NCI-H2029 (cell line): Measurements from ENCODE around the gene MEIOC.
"Not testable (repeated sequence)": the region's sequence is repeated elsewhere in the genome, so short reads cannot be mapped to it uniquely, and the experiment has no call there.

ENCODE experiments used
- DNase-seq: peaks from one replicate; lab custom pipeline; 2025; lab: John Stamatoyannopoulos, UW

Gene MEIOC

GRCh38 chr17:44655983-44656710, at the start of gene MEIOC:
Gene MEIOC, plus strand, starts transcription at chr17:44656468. Its CDS starts 146 bp downstream, at chr17:44656614.
- DNase-seq = peak; percentile 34

DNA sequence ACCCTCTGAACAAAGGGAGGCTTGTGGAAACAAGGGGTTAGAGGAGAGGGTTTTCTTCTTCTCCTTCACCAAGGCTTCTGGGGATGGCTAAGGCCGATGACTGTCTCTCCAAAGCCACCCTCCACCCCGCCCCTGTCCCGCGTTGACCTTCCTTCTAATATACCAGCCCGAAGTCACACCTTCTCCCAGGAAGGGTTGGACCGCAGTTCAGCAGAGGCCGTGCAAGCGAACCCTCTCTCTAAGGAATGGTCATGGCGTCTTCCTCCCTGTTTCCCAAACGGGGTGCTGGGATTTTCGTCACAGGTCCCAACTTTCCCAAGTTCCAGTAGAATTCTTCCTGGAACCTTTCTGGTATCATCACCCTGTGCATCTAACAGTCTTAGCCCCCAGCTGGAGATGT, 49.6 kb upstream of the MEIOC start:
- no peak for DNase-seq

DNA sequence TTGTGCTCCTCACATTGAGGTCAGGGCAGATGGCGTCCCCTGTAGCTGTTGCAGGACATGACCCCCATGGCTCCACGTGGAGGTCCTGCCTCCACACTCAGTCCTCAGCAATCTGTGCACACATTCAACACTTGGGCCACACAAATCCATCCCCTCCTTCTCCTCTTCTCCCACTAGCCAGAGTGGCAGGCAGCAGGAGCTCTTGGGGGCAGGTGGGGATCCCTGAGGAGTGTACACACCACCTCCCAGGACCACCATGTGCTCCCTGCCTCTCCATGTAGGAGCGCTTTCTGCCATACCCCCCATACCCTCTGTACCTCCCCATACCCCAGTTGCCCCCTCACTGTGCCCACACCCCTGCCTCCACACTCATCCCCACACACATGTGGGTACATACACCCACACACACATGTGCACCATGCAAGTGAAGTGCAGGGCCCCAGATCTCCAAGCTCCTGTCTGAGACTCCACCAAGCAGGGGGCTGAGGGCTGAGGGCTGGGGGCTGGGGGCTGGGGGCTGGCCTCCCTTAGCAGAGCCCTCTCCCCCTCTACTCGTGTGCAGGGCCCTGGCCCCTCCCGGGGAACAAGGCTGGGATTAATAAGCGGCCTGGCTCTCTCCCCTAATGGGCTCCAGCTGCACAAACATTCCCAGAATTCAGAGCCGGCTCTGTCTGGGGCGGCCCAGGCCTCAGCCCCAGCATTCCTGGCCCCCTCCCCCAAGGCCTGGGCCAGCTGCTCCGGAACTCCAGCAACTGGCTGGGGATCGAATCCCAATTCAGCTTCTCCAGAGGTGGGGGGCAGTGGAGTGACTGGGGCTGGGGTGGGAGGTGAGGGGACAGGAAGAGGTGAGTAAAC, 48.2 kb upstream of the MEIOC start:
- DNase-seq = peak; percentile 73

DNA sequence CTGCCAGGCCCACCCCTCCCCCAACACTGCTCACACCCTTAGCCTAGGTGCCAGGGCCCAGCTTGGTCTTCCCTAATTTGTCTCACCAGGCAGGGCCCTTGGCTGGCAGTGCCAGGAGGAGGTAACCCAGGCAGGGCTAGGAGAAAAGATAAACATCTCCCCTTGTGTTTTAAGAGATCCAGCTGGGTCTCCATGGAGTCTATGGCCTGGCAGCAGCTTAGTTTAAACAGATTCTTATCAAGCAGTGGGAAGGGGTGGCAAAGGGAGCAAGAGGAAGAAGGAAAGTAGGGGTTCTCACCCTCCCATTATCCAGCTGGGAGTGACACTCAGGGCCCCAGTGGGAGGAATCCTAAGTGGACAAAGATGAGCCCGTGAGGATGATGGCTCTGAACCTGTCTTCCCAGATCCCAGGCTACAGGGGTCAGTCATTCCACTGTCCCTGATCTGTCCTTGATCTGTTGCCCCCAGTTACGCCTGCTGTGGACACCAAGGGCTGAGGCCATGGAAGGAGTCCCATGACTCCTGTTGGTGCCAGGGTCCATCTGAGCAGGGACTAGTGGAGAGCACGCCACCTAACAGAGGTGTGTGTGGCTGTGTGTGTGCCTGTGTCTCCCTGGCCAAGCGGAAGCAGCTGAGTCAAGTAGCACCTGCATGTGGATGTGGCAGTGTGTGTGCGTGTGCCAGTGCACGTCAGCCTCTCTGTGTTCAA, 47.4 kb upstream of the MEIOC start:
- peak; percentile 87 for DNase-seq

DNA sequence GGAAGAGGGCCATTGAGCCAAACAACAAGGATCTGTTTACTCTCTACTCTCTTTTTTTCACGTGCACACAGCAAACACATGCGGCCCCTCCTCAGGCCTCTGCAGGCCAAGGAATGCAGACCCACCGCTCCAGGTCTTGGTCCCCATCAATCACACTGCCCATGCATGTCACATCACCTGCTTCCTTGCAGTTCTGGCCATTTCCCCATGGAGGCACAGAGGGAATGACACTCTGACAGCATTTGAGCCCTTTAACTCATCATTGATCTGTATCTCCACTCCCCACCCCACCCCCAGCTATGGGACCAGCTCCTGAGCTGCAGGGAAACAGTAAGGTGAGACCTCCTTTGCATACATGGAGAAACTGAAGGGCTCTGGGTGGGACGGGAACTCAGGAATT, 45.9 kb upstream of the MEIOC start:
- peak; percentile 73 for DNase-seq

- no peak for DNase-seq
Measured at GRCh38 chr17:44610871-44611270, 45.4 kb upstream of the MEIOC start.

- DNase-seq = no peak
Measured at GRCh38 chr17:44614862-44615261, 41.4 kb upstream of the MEIOC start.

- not testable (repeated sequence) for DNase-seq
Measured at GRCh38 chr17:44618652-44619051, 37.6 kb upstream of the MEIOC start.

DNA sequence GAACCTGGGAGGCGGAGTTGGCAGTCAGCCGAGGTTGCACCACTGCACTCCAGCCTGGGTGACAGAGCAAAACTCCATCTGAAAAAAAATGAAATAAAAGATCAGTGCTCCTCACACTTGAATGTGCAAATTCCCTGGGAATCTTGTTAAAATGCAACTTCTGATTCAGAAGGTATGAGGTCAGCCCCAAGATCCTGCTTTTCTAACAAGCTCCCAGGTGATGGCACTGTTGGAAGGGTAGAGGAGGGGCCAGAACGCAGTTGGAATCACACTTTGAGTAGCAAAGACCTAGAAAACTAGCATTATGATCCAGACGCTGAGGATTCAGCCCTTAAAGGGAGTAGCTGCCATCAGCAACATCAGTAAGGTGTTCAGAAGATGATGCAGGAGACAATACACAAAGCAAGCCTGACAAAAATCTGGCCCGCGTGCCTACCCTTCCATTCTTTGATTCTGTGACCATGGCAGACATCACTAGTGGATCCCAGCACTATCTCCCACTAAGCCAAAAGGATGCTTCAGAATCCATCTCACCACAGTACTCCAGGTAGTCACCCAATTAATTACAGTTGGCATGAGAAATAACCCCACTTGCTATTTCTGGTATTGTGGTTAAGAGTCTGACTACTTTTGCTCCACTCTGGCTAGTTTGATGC, 33.1 kb upstream of the MEIOC start:
- no peak for DNase-seq

DNA sequence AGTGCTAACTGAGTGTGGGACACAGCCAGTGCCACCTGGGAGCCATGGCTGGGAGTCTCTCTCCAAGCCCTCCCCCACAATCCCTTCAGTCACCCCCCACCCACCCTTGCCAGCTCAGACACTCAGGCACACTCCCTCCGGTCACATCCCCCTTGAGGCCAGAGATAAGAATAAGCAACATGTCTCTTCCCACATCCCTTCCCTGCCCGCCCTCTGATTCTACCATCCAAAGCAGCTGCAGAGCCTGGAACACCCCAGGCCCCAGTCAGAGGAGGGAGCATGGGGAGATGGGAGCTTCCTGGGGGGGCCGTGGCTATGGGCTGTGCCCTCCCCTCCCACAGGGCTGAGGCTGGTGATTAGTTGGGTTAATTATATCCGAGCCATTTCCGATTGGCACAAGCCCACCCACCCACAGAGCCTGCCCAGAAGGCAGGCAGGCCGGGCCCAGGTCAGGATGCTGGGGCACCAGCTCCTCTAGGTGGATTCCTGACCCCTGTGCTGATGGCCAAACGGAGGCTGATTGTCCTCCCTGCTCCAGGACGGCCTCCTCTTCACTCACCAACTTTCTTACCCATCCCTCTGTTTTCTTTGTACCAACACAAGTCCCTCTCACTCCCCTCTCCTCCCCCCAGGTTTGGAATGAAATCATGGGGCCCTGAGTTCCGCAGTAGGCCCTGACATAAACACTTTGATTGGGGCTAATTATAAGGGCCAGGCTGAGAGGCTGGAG, 28.6 kb upstream of the MEIOC start:
- no peak for DNase-seq

- peak; percentile 88 for DNase-seq
Measured at GRCh38 chr17:44628243-44629188, 27.8 kb upstream of the MEIOC start.

DNA sequence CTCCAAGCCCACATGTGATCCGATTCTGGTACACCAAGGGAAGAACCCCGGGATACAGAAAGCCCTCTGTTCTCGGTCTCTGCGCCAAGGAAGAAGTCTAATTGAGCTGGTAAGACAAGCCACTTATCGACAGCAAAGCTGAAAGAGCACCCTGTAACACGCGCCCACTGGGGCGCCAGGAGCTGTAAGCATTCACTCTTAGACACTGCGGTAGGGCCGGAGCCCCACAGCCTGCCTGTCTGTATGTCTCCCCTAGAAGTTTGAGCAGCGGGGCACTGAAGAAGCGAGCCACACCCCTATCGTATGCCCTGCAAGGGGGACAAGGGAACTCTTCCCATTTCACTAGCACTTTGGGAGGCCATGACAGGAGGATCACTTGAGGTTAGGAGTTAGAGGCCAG, 27.0 kb upstream of the MEIOC start:
- DNase-seq = no peak

- DNase-seq = no peak
Measured at GRCh38 chr17:44630703-44631102, 25.6 kb upstream of the MEIOC start.

GRCh38 chr17:44633998-44634397, 22.3 kb upstream of the MEIOC start:
- no peak for DNase-seq

DNA sequence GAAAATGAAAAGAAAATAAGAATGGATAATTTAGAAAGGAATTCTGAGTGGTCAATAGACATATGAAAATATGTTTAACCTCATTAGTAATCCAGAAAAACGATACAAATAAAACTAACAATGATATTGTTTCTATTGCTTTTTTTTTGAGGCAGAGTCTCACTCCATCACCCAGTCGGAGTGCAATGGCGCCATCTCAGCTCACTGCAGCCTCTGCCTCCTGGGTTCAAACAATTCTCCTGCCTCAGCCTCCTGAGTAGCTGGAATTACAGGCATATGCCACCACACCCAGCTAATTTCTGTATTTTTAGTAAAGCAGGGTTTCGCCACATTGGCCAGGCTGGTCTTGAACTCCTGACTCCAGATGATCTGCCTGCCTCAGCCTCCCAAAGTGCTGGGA, 21.9 kb upstream of the MEIOC start:
- DNase-seq = not testable (repeated sequence)

DNA sequence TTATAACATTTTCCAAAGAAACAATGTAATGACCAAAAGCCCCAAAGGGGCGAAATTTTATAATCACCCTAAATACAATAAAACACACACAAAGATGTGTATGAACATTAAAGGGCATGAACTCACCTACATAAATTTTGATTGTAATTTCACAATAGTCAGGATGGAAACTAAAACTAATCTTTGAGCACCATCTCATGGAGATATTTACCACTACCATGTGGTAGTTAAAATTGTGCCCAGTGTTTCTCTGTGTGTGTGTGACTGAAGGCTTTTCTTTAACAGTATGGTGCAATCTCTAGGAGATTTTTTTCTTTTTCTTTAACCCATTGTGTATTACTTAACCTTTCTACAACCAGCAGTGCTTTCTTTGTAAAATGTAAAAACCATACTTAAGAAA, 19.7 kb upstream of the MEIOC start:
- peak; percentile 8 for DNase-seq

DNA sequence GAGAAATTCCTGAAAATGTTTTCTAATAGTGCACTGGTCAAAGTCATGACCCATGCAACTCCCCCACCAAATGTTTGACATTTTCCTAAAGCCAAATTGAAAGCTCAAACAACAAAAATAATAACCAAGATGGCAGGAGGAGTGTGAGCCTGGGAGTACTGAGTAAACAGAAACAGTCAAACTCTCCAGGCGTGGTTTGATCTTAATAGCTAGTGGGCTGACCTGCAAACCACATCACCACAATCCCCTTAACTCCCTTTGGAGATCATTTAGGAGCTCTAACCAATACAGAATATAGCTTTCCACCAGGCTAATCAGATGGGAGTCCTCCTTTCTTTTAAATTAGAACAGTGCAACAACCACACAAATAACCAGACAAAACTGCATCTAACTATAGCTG, 19.2 kb upstream of the MEIOC start:
- no peak for DNase-seq

GRCh38 chr17:44642834-44643233, 13.4 kb upstream of the MEIOC start:
- no peak for DNase-seq

DNA sequence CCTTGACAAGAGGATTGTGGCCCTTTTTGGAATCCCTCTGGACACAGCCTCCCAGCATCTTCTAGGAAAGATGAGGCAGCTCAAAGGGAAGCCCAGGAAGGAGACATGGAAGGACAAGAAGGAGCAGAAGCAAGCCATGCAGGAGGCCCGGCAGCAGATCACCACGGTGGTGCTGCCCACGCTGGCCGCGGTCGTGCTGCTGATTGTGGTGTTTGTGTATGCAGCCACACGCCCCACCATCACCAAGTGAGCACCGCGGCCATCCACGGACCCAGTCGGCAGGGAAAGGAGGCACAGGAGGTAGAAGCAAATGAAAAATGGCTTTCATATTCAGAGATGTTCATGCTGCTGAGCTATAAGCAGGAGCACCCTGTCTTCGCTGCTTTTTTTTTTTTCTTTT, 10.9 kb upstream of the MEIOC start:
- no peak for DNase-seq

DNA sequence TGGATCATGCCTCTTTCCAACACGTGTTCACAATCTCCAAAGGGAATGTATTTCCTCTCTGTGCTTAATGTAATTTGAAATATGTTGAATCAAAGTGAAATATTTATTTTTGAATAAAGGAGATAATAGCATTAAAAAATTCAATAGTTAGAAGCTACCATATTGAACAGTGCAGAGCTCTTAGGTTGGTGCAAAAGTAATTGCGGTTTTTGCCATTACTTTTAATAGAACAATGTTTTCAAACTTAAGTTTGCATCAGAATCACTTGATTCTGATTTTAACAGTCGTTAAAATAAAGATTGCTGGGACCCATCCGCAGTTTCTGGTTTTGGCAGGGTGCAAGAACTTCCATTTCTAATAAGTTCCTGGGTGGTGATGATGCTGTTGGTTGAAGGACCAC, 10.0 kb upstream of the MEIOC start:
- no peak for DNase-seq
